Fibroblast of pulmonary artery (primary cell): ENCODE measurements around the gene ZNF106.

ENCODE experiments used
- DNase-seq: peaks from one replicate; pipeline ENCODE4 v3.0.0-alpha.2; 2010; ENCODE audit warnings: low read depth
- H3K4me3 ChIP-seq: replicated peaks from 2 replicates; pipeline ENCODE4 v1.5.1; 2011; ENCODE audit warnings: low read depth, mild to moderate bottlenecking, control low read depth, low read length, moderate library complexity
- TF ChIP-seq, protein P1 (sequence below): IDR thresholded peaks from 2 replicates; pipeline ENCODE4 v1.5.1; 2011; ENCODE audit warnings: mild to moderate bottlenecking, control low read depth, low read length, inconsistent platforms; ENCODE audit errors: missing control alignments

Gene ZNF106

DNA sequence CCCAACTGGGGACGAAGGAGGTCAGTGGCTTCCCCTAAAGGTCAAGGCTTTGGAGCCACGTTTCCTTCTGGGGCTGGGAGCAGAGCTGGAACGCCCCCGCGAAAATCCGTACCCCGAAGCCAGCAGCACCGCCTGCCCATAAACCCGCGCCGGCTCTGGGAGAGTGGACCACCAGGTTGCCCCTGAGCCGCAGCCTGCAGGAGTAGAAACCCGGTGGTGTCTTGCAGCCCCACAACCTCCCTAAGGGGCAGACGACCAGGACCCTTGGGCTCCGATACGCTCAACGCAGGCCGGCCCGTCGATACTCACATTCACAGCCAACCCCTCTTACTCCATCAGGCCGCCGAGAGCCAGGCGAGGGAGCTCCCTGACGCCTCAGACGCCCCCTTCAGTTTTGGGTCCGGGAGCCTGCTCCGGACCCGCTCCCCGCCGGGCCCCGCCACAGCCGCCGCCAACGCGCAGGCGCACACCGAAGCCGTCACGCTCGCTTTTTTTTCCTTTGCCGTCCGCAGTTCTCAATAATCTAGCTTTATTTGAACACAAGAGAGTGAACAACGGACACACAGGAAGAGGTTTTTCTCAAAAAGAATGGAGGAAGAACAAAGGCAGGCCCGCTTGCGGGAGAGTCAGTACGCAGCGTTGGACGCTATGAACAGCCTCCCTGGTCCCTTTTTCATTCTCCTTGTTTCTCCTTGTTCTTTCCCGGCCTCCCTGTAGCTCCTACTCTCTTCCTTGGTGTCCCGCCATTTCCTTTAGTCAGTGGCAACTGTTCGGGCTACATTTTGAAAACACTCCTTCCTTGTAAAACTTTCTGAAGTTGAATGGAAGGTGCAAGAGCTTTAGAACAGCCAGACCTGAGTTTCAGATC is at the start of gene ZNF106:
Gene ZNF106 (minus strand): TSS at position 471 of the 868 bp plus-strand sequence. CDS start 18,852 bp downstream, outside the sequence.
- peak within 1 kb of the TSS; percentile 97 for H3K4me3 ChIP-seq
- TF ChIP-seq, protein P1, sequence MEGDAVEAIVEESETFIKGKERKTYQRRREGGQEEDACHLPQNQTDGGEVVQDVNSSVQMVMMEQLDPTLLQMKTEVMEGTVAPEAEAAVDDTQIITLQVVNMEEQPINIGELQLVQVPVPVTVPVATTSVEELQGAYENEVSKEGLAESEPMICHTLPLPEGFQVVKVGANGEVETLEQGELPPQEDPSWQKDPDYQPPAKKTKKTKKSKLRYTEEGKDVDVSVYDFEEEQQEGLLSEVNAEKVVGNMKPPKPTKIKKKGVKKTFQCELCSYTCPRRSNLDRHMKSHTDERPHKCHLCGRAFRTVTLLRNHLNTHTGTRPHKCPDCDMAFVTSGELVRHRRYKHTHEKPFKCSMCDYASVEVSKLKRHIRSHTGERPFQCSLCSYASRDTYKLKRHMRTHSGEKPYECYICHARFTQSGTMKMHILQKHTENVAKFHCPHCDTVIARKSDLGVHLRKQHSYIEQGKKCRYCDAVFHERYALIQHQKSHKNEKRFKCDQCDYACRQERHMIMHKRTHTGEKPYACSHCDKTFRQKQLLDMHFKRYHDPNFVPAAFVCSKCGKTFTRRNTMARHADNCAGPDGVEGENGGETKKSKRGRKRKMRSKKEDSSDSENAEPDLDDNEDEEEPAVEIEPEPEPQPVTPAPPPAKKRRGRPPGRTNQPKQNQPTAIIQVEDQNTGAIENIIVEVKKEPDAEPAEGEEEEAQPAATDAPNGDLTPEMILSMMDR = no peak
- peak; percentile 93 for DNase-seq

DNA sequence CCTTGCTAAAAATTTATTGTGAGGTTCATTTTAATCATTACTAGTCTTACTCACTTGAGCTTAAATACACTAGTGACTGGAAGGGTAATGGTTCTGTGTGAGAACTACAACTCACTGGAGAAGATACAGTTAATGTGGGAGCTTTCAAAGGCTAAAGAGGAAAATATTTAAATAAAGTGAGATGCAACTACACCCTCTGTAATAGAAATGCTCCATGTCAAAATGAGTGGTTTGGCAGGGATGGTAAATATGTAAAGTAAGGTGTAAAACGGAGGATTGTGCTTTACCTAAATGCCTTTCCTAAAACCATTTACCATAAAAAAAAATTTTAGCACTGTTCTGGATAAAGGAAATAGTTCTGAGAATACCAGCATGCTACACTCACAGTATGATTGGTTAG is 42.3 kb upstream of the ZNF106 start:
- no peak for DNase-seq
- TF ChIP-seq, protein P1 = no peak
- no peak overlapping the region for H3K4me3 ChIP-seq

DNA sequence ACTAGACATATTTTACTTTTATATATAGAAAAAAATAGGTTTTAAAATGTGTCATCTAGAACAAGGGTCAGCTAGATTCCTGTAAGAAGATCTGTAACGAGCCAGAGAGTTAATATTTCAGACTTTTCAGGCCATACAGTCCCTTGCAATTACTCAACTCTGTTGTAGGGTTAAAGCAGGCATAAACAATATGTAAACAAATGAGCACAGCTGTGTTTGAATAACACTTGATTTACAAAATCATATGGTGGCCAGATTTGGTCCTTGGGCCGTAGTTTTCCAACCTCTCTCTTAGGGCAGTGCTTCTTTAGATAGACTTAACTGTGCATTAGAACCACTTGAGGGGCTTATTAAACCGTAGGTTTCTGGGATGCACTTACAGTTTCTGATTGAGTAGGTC is 38.0 kb upstream of the ZNF106 start:
- no peak for DNase-seq
- H3K4me3 ChIP-seq = no peak overlapping the region
- TF ChIP-seq, protein P1 = no peak

DNA sequence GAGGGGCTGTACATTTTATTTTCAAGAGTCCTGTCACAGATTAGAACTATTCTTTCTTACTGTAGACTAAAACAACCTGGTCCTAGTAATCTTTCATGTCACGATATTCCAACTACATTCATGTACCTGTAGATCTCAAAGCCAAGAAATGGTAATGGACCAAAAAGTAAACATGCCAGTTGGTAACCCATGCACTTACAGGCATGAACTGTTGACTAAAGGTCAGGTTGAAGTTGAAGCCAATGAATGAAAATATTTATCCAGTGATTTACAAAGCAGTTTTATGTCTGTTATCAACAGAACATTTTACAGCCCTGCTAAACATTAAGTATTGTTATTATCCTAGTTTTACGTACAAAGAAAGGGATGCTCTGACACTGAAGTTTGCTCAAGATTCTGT is 32.4 kb upstream of the ZNF106 start:
- H3K4me3 ChIP-seq = no peak overlapping the region
- DNase-seq = no peak
- TF ChIP-seq, protein P1 = no peak

DNA sequence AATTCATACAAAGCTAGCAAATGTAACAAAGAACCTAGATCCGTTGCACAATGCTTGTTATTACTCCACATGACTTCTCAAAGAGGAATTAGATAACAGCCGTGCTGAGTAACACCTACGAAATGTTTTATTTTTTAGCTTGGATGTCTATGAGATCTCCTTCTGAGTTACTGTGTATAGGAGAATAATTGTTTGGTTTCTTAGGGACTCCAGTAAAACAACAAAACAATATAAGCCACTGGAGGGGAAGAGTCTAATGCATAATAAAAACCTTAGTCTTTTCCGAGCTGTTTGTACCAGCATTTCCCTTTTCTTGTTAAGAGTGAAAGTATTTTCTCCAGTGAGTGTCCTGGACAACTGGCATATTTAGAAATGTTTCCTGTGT is 20.1 kb upstream of the ZNF106 start:
- peak overlapping the region; percentile 39 for H3K4me3 ChIP-seq
- peak; percentile 90 for DNase-seq
- TF ChIP-seq, protein P1 = no peak

DNA sequence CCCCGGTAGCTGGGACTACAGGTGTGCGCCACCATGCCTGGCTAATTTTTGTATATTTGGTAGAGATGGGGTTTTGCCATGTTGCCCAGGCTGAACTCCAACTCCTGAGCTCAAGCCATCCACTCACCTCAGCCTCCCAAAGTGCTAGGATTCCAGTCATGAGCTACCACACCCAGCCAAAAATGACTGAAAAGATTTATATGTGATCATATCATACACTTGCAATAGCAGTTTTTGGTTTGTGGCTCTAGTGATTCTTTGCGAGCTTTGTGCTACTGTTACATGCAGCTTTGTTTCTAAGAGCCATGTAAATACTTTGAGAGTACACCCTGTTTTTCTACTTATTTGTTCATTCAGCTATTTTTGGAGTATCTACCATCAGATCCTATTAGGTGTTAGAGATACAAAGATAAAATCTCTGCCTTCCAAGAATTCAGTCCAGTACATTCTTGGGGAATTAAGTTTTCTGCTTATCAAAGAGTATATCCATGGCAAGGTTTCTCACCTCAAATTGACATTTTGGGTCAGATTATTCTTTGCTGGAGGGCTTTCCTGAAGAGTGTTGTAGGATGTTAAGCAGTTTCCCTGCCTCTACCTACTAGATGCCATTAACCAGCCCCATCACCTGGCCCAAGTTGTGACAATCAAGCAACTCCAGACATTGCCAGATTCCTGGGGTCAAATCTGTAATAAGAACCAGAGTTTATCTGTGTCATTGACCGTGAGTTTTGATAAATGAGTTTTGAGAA is 19.5 kb upstream of the ZNF106 start:
- no peak overlapping the region for H3K4me3 ChIP-seq
- TF ChIP-seq, protein P1 = no peak

More for the DNA sequence above, 19.5 kb upstream of the ZNF106 start:
- DNase-seq = no peak
